ENCODE measurements around the gene ZMIZ1.
A peak's percentile ranks its signal among the peaks of the same experiment; 100 is the strongest.

ZMIZ1 gene

GRCh38 chr10:79320820-79321493 lies 252.2 kb downstream of the ZMIZ1 start:
- peak overlapping the region; percentile 81 for H3K27ac ChIP-seq
- peaks cover 73 to 78% of the 10 kb centered on the region in 2 experiments for H3K4me1 ChIP-seq (ENCODE audit: control insufficient read depth in 1 of 2, insufficient read depth in 1 of 2, low read depth in 1 of 2, low read length in 1 of 2)
- TF ChIP-seq CTCF (IDR thresholded peaks at IDR 0.05) = no peak
- H3K4me3 ChIP-seq (ENCODE audit: low read depth in 1 of 2, low read length in 1 of 2) = peak overlapping the region in 1 of 2 experiments; percentile 28
- H3K9me3 ChIP-seq = no peaks in the 10 kb centered on the region
- no peaks in the 10 kb centered on the region for H3K36me3 ChIP-seq
- H3K27me3 ChIP-seq = no peaks in the 10 kb centered on the region

GRCh38 chr10:79321494-79321882 lies 252.7 kb downstream of the ZMIZ1 start:
- H3K9me3 ChIP-seq = no peaks in the 10 kb centered on the region
- no peaks in the 10 kb centered on the region for H3K36me3 ChIP-seq
- no peak for TF ChIP-seq CTCF (IDR thresholded peaks at IDR 0.05)
- H3K4me1 ChIP-seq (ENCODE audit: control insufficient read depth in 1 of 2, insufficient read depth in 1 of 2, low read depth in 1 of 2, low read length in 1 of 2) = peaks cover 73 to 76% of the 10 kb centered on the region in 2 experiments
- peak overlapping the region; percentile 81 for H3K27ac ChIP-seq
- H3K4me3 ChIP-seq (ENCODE audit: low read depth in 1 of 2, low read length in 1 of 2) = peak overlapping the region in 1 of 2 experiments; percentile 28
- no peaks in the 10 kb centered on the region for H3K27me3 ChIP-seq

DNA sequence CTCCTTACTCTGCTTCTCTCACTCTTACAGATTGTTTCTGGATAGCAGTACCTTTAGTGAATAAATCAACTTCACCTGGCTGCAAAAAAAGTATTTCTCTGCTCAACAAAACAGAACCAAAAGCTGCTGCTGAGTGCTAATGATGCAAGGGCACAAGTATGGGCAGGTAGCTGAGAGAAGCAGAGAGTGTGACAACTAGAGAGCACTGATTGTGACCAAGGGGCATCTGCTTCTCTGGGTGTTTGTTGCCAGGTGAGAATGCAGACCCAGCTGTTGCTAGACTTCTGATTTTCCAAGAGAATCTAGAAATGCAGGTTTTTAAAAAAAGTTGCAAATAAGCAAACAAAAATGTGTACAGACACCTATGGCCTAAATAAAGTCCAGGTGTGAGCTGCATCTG lies 253.2 kb downstream of the ZMIZ1 start:
- no peak overlapping the region for H3K4me3 ChIP-seq (ENCODE audit: low read depth in 1 of 2, low read length in 1 of 2)
- peaks cover 69 to 71% of the 10 kb centered on the region in 2 experiments for H3K4me1 ChIP-seq (ENCODE audit: control insufficient read depth in 1 of 2, insufficient read depth in 1 of 2, low read depth in 1 of 2, low read length in 1 of 2)
- H3K27me3 ChIP-seq = no peaks in the 10 kb centered on the region
- no peaks in the 10 kb centered on the region for H3K36me3 ChIP-seq
- TF ChIP-seq CTCF (IDR thresholded peaks at IDR 0.05) = no peak
- no peaks in the 10 kb centered on the region for H3K9me3 ChIP-seq
- H3K27ac ChIP-seq = peak overlapping the region; percentile 81

DNA sequence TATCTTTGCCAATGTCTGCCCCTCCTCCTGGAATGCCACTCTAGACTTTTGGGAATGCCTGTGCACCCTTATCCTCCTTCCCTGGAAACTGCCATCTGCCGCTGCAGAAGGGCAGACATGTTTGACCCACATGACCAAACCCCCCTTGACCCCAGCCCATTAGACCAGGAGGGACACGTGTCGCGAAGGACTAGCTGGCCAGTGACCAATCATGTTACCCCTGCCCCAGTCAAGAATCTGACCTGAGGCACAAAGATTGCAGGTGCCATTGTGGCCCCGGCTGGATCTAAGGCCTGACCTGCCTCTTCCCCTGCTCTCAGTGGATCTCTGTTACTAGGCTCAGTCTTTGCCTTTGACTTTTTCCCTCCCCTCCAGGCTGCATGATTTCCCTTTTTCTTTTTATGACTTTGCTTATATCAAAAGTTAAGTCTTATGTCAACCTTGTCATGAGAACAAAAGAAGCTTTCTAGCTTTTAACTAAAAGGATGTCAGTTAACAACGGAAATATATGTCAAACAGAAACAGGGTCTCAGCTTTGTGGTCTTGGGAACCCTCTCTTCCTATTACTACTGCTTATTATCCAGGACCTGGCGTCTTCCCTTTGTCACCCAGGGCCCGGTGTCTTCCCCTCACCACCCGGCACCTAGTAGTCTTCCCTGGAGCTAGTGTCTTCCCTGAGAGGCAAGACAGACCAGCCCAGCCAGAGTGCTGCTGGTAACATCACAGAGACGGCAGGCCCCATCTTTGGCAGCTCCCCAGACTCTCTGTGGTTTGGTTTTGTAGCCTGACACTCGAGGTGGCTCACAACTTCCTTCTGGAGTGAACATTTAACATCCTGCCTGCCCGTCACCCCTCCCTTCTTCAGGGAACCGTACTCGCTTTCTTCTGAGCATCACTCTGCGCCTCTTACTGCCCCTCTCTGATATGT lies 254.1 kb downstream of the ZMIZ1 start:
- Histone ChIP-seq H3K36me3 (no peaks in the 10 kb centered on the region), H3K27me3 (no peaks in the 10 kb centered on the region), H3K4me1 (ENCODE audit: control insufficient read depth in 1 of 2, insufficient read depth in 1 of 2, low read depth in 1 of 2, low read length in 1 of 2) (peaks cover 60 to 62% of the 10 kb centered on the region in 2 experiments), H3K9me3 (no peaks in the 10 kb centered on the region), H3K4me3 (ENCODE audit: low read depth in 1 of 2, low read length in 1 of 2) (no peak overlapping the region), H3K27ac (peak overlapping the region; percentile 81)
- no peak for TF ChIP-seq CTCF (IDR thresholded peaks at IDR 0.05)

DNA sequence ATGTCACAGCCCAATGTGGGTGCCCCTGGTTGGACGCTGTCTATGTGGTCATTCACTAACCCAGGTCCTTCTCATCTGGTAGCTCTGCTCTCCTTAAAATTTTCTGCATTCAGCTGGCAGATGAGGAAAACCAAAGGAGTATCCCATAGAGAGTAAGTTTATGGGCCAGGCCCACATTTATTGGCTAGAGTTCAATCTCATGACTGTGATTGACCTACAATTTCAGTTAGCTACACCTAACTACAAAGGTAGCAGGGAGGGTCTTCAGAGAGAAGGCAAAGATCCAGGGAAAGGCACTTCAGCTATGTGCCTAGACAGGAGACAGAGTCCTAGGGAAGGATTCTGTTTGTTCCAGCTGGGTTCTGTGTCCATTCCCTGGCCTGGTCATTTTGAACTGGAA lies 254.8 kb downstream of the ZMIZ1 start:
- Histone ChIP-seq H3K27me3 (no peaks in the 10 kb centered on the region), H3K27ac (peak overlapping the region; percentile 81), H3K4me1 (ENCODE audit: control insufficient read depth in 1 of 2, insufficient read depth in 1 of 2, low read depth in 1 of 2, low read length in 1 of 2) (peaks cover 53 to 55% of the 10 kb centered on the region in 2 experiments), H3K36me3 (no peaks in the 10 kb centered on the region), H3K9me3 (no peaks in the 10 kb centered on the region), H3K4me3 (ENCODE audit: low read depth in 1 of 2, low read length in 1 of 2) (no peak overlapping the region)
- TF ChIP-seq CTCF (IDR thresholded peaks at IDR 0.05) = no peak

Measured in neutrophil (primary cell).